GM19025 (cell line): ENCODE data around the gene EFHC2.
"Not testable (repeated sequence)": the region's sequence is repeated elsewhere in the genome, so short reads cannot be mapped to it uniquely, and the experiment has no call there.

Experiments
- ATAC-seq: cut with Tn5 transposase; IDR thresholded peaks from one replicate; pipeline ENCODE4 v1.9.1; 2021; ENCODE audit warnings: mild to moderate bottlenecking, low read depth, moderate library complexity; ENCODE audit not compliant: unreplicated experiment

The EFHC2 gene

DNA sequence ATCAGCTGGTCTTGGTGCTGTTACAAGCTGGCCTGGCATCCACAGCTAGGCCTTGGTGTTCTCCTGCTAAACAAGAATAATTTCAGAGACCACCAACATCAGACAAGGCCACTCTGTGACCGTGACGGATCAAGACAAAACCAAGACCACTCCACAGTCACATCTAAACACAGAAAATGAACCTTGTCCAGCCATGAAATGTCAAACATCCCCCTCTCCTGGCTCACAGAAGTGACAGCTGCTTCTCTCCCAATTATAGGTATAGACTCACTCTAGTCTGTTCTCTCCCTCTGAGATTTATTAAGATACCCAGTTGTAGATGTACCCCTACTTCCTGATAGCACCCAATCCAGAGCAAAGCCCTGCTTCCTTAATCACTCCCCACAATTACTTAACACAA lies 40.4 kb downstream of the EFHC2 start:
- no peak for ATAC-seq

DNA sequence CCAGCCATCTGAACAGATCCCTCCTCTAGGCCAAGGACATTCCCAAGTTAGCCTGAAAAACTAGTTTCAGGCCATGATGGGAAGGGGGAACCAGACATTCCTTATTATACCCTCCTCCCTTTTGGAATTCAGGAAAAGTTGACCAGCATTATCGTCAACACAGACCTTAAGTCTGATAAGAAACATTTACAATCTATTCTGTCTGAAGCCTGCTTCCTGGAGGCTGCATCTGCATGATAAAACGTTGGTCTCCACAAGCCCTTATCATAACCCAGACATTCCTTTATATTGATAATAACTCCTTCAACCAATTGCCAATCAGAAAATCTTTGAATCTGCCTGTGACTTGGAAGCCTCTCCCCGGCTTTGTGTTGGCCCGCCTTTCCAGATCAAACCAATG lies 44.3 kb downstream of the EFHC2 start:
- ATAC-seq: no peak

DNA sequence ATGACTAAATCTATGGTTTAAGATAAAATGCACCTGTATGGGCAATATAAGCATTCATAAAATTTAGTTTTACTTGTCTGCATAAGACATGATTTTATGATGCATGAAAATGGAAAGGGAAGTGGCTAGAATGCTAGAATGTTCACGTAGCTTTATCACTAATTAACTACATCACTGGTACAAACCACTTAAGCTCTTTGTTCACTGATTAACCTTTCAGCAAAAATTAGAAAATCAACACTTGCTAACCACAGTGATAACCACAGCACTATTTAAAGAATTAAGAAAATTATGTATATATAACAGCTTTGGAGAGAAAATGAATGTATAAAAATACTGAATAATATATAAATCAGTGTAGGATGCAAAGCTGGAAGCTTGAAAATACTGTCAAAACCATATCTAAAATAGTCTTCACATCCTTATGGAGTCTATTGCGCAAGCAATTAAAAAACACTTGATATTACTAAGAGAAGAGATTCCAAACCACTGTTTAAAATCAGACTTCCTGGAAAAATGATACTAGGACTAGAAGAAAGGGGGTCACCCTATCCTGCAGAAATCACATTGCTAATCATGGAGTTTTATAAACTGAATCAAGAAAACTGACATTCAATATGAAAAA lies 51.9 kb downstream of the EFHC2 start:
- ATAC-seq: no peak

DNA sequence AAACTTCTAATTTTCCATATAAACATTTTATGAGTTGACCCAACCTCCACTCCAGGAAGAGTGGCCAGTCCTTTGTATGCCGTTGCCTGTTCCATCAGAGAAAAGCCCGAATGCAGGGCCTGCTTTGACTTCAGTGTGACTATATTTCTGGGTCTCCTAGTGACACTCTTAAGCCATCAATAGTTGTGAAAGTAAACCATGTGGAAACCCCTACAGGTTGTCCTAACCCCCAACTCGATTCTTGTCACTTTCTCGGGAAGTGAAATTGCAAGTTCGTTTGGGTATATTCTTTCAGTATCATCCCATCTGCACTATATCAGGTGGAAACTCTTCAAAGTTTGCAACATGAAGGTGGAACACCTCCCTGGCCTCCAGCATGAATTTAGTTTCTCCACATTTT lies 52.8 kb downstream of the EFHC2 start:
- ATAC-seq: no peak

DNA sequence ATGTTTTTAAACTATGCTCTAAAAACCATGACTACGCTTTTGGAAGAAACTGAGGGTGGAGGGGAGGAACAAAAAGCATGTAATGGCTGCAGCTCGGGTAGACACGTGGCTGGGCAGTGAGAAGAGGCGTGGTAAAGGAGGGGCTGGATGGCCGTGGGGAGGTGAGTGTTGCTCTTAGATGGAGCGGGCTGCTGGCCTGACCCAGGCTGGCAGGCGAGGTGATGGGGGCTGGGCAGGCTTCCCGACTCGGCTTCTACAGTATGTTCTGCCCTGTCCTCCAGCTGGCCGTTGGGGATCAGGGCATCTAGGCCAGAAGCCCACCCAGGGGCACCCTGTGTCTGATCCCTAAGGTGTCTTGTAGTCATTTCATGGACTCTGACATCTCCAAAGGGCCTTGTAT lies 60.7 kb downstream of the EFHC2 start:
- no peak for ATAC-seq

DNA sequence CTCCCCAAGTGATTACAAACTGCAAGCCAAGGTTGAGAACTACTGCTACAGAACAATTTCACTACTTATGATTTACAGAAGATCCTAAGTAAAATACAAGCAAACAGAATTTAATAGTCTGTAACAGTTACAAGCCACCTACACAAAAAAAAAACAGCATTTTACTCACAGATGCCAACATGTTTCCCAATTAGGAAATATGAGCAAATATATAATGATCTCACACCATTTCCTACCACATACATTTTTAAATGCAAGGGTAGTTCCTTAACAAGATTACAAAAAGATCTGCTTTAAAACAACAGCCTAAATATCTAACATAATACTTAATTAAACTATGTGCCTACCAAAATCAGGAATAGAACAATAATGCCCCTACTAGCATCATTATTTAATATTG lies 63.4 kb downstream of the EFHC2 start:
- ATAC-seq: no peak

DNA sequence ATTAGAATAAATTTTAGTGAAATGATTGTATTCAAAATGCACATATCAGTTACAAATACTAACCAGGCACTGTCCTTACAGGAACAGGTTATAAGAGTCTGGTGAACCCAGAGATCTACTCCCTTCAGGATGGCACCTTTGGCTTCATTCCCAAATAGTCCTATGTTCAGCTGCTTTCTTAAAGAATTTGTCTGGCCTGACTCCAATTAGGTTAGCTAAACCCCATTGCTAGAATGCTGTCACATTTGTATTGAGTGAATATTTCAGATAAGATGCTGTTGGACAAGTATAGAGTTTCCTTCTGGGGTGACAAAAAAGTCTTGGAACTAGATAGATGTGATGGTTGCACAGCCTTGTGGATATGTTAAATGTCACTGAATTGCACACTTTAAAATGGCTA lies 69.4 kb downstream of the EFHC2 start:
- no peak for ATAC-seq

DNA sequence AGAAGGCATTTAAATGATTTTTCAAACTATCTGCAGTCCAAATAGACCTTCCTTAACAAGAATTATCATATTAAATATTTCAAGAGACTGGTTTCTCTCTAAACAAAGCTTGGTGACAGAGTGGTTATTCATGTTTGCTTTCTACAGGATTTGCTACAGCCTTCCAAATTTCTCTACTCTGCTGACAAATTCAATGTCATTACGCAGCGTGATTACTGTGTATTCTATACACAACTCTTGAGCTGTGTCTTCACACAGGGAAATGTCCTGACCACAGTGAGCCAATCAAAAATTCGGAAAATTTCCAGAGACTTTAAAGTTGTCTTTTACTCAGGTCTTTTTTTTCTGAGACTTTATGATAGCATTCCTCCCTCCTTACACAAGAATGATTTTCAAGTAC lies 75.6 kb downstream of the EFHC2 start:
- ATAC-seq: no peak

DNA sequence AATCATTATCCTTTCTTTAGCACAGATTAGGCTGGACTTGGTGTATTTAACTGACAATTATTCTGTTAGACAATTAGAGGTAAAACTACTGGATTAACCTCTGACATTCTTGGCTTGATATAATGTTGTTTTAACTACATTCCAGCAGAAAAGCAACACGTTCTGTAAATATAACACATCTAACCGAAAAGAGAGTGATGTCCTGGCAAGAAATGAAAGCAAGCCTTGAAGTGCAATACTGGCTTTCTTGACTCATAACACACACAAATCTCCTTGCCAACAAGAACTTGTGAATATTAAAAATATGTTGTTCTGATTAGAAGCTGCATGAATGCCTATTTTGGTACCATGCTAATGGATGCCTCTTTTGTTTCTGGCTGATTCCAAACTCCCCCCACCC lies 76.4 kb downstream of the EFHC2 start:
- ATAC-seq: no peak

DNA sequence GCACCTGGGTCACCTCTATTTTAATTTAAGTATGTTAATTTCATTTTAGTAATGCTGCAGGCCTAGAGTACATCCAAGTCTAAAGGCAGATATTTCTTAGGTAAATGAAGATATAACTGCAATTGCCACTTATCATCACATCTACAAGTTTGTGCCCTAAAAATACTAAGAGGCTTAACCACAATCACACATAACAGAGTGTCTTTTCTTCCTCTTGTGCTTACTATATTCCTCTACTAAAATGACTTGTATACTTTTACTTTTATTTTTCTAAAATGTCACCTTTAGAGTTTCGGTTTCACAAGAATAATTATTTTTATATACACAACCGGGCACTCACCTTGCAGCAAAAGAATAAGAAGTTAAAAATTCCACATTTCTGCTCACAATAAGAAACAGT lies 77.9 kb downstream of the EFHC2 start:
- ATAC-seq: no peak

DNA sequence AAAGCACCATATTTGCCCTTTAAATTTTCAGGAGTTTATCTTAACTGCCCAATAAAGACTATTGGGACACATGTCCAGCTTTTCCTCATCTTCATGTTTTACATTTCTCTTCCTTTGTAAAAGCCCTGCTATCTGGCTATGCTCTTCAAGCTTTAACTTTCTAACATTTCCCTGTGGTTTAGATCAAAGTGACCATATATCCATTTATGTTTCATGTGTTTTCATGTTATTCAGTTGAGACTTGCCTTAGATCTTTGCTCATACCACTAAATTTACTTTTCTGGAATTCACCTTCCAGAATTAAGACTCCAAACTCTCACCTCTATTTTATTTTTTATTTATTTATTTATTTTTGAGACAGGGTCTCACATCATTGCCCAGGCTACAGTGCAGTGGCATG lies 78.5 kb downstream of the EFHC2 start:
- no peak for ATAC-seq

DNA sequence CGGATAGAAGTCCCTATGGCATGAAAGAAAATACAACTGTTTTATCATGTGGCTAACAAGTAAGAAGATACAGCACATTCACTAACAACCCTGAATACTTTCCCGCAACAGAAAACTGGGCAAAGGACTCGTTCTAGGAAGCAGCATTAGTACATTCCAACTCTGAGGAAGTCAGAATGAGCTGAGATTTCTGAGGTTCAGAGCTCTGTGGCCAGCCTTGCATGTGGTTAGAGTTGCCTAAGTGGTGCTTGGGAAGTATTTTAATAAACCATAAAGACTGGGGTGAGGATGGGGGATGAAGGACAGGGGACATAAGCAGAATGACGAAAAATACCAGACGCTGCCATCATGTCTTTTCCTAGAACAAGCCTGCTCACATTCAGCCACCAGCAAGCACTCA lies 82.2 kb downstream of the EFHC2 start:
- no peak for ATAC-seq

DNA sequence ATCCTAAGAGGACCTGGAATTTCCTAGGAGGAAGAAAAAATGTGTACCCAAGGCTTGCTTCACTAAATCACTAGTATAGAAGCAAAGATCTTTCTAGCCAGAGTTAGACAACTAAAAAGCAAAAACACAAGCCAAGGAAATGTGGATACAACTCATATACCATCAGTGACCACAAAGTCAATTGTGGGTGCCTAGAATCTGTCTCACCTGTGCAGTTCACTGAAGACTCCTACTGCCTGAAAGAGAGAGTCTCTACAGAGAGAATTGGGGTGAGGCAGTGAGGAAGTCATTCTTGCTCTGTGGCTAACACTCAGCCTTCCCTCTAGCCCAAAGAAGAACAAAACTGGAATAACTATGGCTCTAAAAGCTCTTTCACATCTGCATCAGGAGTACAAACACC lies 82.9 kb downstream of the EFHC2 start:
- no peak for ATAC-seq

DNA sequence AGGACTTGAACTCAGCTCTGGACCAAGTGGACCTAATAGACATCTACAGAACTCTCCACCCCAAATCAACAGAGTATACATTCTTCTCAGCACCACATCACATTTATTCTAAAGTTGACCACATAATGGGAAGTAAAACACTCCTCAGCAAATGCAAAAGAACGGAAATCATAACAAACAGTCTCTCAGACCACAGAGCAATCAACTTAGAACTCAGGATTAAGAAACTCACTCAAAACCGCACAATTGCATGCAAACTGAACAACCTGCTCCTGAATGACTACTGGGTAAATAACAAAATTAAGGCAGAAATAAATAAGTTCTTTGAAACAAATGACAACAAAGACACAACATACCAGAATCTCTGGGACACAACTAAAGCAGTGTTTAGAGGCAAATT lies 87.7 kb downstream of the EFHC2 start:
- not testable (repeated sequence) for ATAC-seq

DNA sequence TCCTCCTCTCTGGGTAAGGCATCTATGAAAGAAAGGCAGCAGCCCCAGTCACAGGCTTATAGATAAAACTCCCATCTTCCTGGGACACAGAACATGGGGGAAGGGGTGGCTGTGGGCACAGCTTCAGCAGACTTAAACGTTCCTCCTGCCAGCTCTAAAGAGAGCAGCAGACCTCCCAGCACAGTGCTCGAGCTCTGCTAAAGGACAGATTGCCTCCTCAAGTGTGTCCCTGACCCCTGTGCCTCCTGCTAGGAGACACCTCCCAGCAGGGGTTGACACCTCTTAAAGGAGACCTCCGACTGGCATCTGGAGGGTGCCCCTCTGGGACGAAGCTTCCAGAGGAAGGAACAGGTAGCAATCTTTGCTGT lies 89.9 kb downstream of the EFHC2 start:
- ATAC-seq: no peak

DNA sequence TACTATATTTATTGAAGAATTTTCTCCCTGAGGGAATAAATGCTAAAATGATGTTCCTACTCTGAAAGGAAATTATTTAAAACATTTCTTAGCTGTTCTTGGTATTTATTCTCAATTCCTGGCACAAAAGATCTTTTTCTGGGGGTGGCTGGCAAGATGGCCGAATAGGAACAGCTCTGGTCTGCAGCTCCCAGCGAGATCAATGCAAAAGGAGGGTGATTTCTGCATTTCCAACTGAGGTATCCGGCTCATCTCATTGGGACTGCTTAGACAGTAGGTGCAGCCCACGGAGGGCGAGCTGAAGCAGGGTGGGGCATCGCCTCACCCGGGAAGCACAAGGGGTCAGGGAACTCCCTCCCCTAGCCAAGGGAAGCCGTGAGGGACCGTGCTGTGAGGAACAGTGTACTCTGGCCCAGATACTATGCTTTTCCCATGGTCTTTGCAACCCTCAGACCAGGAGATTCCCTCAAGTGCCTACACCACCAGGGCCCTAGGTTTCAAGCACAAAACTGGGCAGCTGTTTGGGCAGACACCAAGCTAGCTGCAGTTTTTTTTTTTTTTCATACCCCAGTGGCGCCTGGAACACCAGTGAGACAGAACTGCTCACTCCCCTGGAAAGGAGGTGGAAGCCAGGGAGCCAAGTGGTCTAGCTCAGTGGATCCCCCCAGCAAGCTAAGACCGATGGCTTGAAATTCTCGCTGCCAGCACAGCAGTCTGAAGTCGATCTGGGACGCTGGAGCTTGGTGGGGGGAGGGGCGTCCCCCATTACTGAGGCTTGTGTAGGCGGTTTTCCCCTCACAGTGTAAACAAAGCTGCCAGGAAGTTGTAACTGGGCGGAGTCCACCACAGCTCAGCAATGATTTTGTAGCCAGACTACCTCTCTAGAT lies 90.5 kb downstream of the EFHC2 start:
- peak; percentile 89 for ATAC-seq

DNA sequence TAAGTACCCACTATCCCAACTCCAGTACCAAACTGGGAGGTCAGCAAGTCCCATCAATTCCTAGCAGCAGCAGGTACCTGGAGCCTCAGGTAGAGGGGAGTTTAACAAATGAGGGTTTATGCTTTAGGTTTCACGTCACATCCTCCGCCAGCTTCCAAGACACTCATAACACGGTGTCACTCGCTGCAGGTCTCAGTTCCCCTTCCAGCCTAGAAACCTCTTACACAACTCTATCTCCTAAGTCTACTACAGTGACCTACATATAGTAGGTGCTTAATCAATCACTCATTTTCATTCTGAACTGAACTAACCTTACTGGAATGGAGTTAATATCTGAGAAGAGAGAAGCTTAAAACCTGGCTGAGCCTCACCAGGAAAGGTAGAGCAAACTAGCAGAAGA lies 96.0 kb downstream of the EFHC2 start:
- ATAC-seq: no peak

DNA sequence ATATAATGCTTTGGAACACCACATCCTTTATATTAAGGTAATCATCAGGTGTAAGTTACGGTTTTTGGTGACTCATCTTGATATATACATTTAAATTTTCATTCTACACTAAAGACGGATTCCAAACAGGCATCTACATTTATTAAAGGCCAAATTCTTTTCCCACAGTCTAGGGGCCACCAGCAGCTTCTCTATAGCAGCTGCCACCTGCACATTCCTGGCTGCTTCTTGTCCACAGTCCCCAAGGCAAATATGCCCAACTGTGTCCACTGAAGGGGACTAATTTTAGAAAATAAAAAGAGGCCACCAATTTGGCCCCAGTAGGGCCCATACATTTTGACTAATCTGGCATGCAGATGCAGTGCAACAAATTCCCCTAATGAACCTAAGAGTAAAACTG lies 96.6 kb downstream of the EFHC2 start:
- ATAC-seq: no peak

DNA sequence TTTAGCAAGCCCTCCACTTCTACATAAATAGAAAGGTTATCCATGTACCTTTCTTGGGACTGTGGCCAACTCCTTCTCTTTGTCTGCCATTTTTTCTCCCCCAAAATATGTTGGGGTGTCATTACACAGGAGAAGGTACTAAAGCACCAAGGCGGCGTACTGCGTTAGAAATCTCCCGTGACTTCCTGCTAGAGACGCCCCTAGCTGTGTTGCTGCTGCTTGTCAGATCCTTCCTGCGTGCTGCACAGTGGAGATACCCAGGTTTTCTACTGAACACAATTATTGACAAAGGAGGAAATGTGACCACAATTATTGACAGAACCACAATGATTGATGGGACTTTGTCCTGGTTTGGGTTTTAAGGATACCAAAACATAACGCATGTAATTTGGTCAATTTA lies 97.7 kb downstream of the EFHC2 start:
- ATAC-seq: no peak

DNA sequence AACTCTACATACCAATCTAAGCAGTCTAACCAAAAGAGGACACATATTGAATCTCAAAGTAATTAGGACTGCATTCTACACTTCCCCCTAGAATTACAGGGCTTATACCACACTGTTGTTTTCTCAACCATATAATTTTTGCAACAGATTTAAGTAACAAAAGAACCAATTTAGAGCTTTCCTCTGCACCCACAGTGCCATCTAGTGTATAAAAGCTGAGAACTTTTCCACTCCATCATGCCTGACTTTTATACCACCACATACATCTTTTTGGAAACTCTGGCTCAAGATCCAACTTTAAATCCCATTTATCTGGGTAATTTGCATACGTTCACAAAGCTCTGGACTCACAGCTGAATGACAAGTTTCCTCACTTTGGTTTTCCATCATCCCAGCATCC lies 99.5 kb downstream of the EFHC2 start:
- no peak for ATAC-seq

DNA sequence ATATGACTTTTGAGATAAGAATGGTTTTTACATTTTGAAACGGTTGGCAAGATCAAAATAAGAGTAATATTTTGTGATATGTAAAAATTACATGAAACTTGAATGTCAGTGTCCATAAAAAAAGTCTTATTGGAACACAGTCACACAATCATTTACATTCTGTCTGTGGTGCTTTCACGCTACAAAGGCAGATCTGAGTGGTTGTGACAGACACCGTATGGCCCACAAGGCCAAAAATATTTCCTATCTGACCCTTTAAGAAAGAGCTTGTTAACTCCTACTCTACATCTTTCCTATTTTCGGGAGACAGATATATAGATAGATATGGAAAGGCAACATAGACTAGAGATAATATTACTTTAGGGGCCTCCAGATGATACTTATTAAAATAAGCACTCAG lies 101.9 kb downstream of the EFHC2 start:
- no peak for ATAC-seq

DNA sequence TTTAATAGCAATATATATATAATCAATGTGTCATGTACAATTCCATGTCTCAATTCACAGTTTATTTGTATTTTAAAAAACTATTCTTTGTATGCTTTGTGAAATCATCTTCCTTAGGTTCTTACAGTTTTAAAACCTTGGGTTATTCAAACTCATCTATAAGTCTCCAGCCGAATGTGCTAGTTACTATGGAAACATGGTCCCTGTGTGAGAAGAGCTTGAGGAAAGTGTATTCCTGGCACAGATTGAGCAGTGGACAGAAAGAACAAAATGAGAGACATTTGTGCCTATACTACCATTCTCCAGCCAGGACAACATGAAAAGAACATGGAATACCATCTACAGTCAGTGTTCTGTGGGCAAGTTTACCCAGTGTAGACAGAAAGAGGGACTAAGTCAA lies 103.4 kb downstream of the EFHC2 start:
- no peak for ATAC-seq
